Glomerular endothelial cell (primary cell): Measurements from ENCODE around the gene LRRC18. TPM values are rescaled to one million over a fixed set of nuclear protein-coding genes. Genes with fewer than 3 reads are reported as not detected.
A peak's percentile ranks its signal among the peaks of the same experiment; 100 is the strongest.

Experiments
- DNase-seq: peaks from one replicate; pipeline ENCODE4 v3.0.0-alpha.2; 2011; ENCODE audit warnings: low read depth, low spot score; ENCODE audit errors: extremely low read depth
- total RNA-seq: library from RNA; depleted of rRNA; stranded (reverse); fragments of >200 nt; gene quantifications from 2 replicates; pipeline ENCODE4 v1.2.3, GENCODE V29; 2015

The LRRC18 gene
- not detected in 2 replicates for total RNA-seq

DNA sequence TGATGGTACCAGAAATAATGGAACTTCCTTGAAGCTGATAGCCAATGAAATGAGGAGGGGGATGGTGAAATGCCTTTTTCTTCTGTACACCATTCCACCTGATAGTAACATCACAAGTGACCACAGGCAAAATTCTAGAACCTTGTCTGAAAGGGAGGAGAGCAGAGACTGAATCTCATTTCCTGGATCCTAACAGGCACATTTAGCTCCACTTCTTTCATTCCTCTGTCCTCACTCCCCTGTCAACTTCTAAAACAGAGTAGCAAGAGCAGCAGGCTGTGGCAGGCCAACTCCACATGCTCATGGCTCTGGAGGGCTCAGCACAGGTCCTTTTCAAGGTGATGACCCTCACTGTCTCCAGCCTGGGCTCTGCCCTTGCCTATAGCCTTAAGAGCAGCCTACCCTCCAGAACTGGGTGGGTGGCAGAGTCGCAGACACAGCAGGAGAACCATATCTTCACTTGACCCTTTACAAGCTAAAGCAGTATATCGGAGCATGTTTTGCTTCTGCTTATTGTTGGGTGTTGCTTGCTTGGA lies at the start of gene LRRC18:
Gene LRRC18 (minus strand): TSS at position 51 of the 536 bp plus-strand sequence. CDS start 25,685 bp downstream, outside the sequence.
- no peak for DNase-seq

- DNase-seq: no peak
These were observed 46.0 kb upstream of the LRRC18 start for GRCh38 chr10:48985621-48986158.

- no peak for DNase-seq
These were observed 44.2 kb upstream of the LRRC18 start for GRCh38 chr10:48983648-48984351.

- no peak for DNase-seq
These were observed 42.9 kb upstream of the LRRC18 start for GRCh38 chr10:48982584-48982983.

- peak; percentile 16 for DNase-seq
These were observed 41.8 kb upstream of the LRRC18 start for GRCh38 chr10:48981310-48981907.

- DNase-seq: no peak
These were observed 38.7 kb upstream of the LRRC18 start for GRCh38 chr10:48978318-48978717.

DNA sequence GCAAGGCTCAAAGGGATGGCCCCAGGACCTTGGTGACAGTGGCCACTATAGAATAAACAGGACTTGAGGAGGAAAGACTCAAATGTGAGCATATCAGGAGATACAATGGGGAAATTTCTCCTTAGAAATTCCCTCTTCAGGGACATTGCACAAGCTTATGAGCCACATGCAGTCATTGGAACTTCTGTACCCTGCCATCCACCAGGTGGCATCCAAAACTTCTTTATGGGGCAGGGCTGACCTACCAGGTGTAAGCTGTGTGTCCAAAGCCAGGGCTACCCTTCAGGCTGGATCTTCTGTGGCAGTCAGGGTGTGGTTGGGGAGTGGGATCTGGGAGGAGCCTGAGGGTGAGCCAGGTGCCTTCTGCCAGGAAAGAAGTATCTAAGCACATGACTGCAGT lies 36.6 kb upstream of the LRRC18 start:
- DNase-seq: no peak

DNA sequence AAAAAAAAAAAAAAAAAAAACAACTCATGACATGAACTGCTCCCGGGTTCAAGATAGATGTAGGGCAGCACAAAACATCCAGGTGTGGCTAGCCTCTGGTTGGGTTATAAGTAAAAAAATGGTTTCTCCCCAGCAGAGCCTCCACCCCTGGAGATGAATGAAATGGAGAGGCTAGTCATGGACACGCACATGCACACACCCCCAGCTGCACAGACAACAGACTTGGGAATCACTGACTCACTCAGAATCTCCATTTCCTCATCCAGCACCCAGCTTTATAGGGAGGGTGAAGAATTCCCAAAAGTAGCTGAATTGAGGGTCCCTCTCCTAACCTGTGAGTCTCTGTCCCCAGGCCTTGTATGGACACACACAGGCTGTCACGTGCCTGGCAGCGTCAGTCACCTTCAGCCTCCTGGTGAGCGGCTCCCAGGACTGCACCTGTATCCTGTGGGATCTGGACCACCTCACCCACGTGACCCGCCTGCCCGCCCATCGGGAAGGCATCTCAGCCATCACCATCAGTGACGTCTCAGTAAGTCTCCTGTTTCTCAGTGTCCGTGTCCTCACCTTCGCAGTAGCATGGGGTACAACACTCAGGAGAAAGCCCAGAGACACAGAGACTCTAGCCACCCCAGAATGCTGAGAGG lies 35.0 kb upstream of the LRRC18 start:
- no peak for DNase-seq

DNA sequence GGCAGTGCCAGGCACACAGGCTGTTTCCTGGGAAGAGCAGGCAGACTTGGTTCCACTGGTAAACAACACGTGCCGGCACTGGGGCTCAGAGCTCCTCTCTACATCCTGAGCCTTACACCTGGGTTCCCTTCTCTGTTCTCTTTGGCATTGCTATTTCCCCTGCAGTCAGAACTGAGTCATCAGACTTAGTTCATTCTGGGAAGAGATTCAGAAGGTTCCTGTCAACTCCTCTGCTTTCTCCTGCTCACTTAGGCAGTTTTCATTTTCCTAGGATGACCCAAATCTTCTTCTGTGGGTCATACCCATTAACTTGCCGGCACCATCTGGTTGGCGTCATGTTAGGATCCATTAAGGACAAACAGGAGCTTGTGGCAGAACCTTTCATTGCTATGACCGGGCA lies 33.4 kb upstream of the LRRC18 start:
- no peak for DNase-seq

DNA sequence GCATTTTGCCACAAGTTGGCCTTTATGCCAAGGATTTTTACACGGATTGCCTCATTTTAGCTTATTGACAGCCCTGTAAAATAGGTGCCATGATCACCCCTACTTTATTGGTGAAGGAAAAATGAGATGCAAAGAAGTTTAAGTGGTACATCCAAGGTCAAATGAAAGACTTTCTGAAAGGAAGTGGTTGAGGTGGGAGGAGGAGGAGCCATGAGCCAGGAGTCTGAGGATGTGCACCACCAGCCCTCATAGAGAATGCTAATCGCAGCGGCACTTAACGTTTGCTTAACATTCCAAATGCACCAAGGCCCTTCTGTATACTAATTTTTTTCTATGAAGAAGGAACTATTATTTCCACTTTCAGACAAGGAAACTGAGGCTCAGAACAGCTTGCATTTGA lies 31.0 kb upstream of the LRRC18 start:
- no peak for DNase-seq

- DNase-seq: no peak
These were observed 30.4 kb upstream of the LRRC18 start for GRCh38 chr10:48970046-48970445.

- no peak for DNase-seq
These were observed 28.4 kb upstream of the LRRC18 start for GRCh38 chr10:48968036-48968435.

GRCh38 chr10:48965460-48965859 lies 25.8 kb upstream of the LRRC18 start:
- DNase-seq: no peak

- DNase-seq: no peak
These were observed 24.4 kb upstream of the LRRC18 start for GRCh38 chr10:48964038-48964437.

DNA sequence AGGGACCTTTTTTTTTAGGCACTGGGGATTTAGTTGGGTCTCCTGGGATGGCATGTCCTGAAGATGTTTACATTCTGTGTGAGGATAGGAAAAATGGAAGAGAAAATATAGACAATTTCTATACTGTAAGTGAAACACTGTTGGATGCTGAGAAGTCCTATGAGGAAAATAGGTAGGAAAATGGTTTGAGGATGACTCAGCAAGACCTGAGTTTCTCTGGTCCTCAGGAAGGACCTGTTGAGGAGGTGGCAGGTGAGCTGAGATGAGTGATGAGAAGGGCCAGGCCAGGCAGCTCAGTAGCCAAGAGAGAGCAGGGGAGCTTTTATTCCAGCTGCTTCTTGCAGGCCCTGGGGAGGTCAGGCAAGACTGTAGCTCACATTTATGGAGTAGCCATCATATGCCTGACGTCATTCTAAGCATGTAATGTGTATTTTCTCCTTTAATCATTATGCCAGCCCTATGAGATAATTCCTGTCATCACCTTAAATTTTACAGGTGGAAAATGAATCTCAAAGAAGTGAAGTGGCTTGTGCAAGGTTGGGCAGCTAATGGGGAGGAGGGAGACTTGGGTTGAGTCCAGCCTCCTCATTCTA lies 19.1 kb upstream of the LRRC18 start:
- no peak for DNase-seq

DNA sequence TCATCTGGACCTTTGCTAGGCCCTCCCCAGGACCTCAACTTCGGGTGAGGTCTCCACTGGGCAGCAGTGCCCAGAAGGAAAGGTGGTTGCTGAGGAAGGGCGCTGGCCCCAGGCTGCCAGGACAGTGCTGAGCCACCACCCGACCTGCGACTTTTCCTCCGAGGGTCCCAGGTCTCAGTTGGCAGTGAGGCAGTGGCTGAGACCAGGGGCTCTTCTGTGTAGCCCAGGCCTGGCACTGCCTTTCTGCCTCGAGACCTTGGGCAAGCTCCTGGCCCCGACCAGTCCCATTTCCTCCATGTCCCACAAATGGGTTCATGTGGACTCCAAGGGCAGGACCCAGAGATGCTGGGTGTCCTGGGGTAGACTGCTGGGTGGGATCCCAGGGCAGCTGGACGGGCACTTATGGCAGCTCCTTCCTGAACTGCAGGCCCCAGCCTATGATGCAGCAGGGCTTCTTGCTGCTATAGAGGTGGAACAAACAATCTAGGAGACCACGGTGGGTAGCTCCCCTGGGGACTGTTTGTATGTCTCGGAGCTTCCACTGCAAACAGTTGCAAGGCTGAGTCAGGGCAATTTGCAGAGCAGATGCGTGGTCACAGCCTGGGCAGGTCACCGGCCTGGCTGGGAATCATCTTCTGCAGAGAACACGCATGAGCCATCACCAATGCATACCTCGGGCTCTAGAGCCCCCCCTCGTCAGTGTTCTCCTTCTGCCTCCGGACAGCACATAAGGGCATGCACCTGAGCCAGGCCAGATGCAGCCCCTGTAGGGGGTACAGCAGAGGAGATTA lies 17.9 kb upstream of the LRRC18 start:
- DNase-seq: no peak

GRCh38 chr10:48951707-48952106 lies 12.1 kb upstream of the LRRC18 start:
- no peak for DNase-seq

- DNase-seq: no peak
These were observed 8.9 kb upstream of the LRRC18 start for GRCh38 chr10:48948470-48949037.

- no peak for DNase-seq
These were observed 8.2 kb upstream of the LRRC18 start for GRCh38 chr10:48947690-48948469.
